Pancreas (tissue), 10 donors: ENCODE data around the gene PRR20E. TPM values are rescaled to one million over a fixed set of nuclear protein-coding genes. Genes with fewer than 3 reads are reported as not detected.

Experiments
- ATAC-seq, 4 donors: fragments of 200-7000 bp; cut with Tn5 transposase; one replicate each; pipeline versions ENCODE4 v1.8.0 to v1.9.1; 2020; ENCODE audit warnings: mild to moderate bottlenecking in 4 of 4, moderate library complexity in 4 of 4
- DNase-seq, 6 donors: peaks; one replicate each; pipeline ENCODE4 v3.0.0-alpha.2; 2020
- FAIRE-seq: peaks from 2 replicates; lab custom pipeline; 2012; peaks lifted over from hg19 to GRCh38; lab: Jason Lieb, UNC
- H3K27ac ChIP-seq, 4 donors: fragments of 200-600 bp; sonication (generic); 1 replicate in 3 of 4; 2 replicates in 1 of 4; pipeline versions ENCODE4 v1.5.0 to v1.8.0; 2020
- H3K27me3 ChIP-seq, 4 donors: fragments of 200-600 bp; one replicate each; pipeline ENCODE4 v1.8.0; 2021
- H3K36me3 ChIP-seq, 3 donors: fragments of 200-600 bp; sonication (generic) in 1 of 3; one replicate each; pipeline versions ENCODE4 v1.5.0 to v1.8.0; 2020 to 2021
- H3K4me1 ChIP-seq, 3 donors: fragments of 200-600 bp; one replicate each; pipeline ENCODE4 v1.8.0; 2021
- H3K4me3 ChIP-seq, 4 donors: fragments of 200-600 bp; sonication (generic) in 2 of 4; one replicate each; pipeline versions ENCODE4 v1.5.0 to v1.8.0; 2020 to 2021
- H3K9me3 ChIP-seq, 4 donors: fragments of 200-600 bp; one replicate each; pipeline ENCODE4 v1.8.0; 2021
- CTCF ChIP-seq, 4 donors: fragments of 200-600 bp; sonication (generic) in 3 of 4; IDR thresholded peaks; one replicate each; pipeline versions ENCODE4 v1.5.0 to v1.8.0; 2021; ENCODE audit warnings: antibody characterized with exemption in 4 of 4
- WGBS, 2 donors: extraction: QIAGEN DNeasy Blood & Tissue Kit; methylation state at CpG; one replicate each; pipeline ENCODE4 v1.1.7; 2013; 5-methylcytosine and 5-hydroxymethylcytosine counted together
- intact Hi-C, 3 donors: fragments of 100-400 bp; cut with DNase I; formaldehyde crosslinking; loops; one replicate each; pipeline versions ENCODE4 v1.11.1 to v1.14.2; 2022
- polyA plus RNA-seq, 2 donors: library from polyadenylated mRNA; stranded (reverse); fragments of 200-250 nt; gene quantifications; one replicate each; pipeline ENCODE4 v1.2.3, GENCODE V29; 2013
- total RNA-seq, 6 donors: library from RNA; stranded (reverse); fragmentation: NEBNext Ultra II Directional in 4 of 6; extraction: Animal tissue kit (Norgen Biotek cat#: 25700) in 4 of 6; gene quantifications; one replicate each; pipeline versions ENCODE4 v1.2.1 to v1.2.4, GENCODE V29; 2021 to 2023
- donor health status: healthy with polysubstance abuse.
- donor health status: DM: no; HTN: no; CAD: no; lungs with moderate emphysema.
- donor health status: DM: no; HTN: no; CAD: no.
- donor health status: control.
- donor health status: control.
- donor health status: Bipolar disorder and iron deficiency.
- donor health status: DM: yes; HTN: yes; CAD: no.
- donor health status: DM: no; HTN: no; CAD: no.
- donor health status: DM: no; HTN: no; CAD: no.
- donor health status: DM: yes; HTN: yes; CAD: no.

The PRR20E gene
- total and polyA plus RNA-seq, 8 donors = not detected

GRCh38 chr13:57212989-57213388 lies 46.0 kb downstream of the PRR20E start:
- DNase-seq (no peak), ATAC-seq (no peak), FAIRE-seq (no peak)
- H3K27ac ChIP-seq = no peak overlapping the region
- no peaks in the 10 kb centered on the region for H3K4me1 ChIP-seq
- no peaks in the 10 kb centered on the region for H3K36me3 ChIP-seq
- no peaks in the 10 kb centered on the region for H3K9me3 ChIP-seq
- TF ChIP-seq CTCF (IDR thresholded peaks at IDR 0.05) = no peak
- intact Hi-C loops = no loop called here
- no peak overlapping the region for H3K4me3 ChIP-seq
- 78 to 90% methylated on average over 1 of the region's 1 CpG for WGBS, 2 donors
- no peaks in the 10 kb centered on the region for H3K27me3 ChIP-seq

Other genes with a start within 250 kb of the PRR20E start
- not detected for gene PRR20A, start 26.3 kb upstream of the PRR20E start, total RNA-seq
- gene PRR20A, start 26.3 kb upstream of the PRR20E start, polyA plus RNA-seq = not detected
- not detected for gene PRR20B, start 19.7 kb upstream of the PRR20E start, total RNA-seq
- gene PRR20B, start 19.7 kb upstream of the PRR20E start, polyA plus RNA-seq = not detected
- gene PRR20C, start 13.1 kb upstream of the PRR20E start, total RNA-seq = not detected
- gene PRR20C, start 13.1 kb upstream of the PRR20E start, polyA plus RNA-seq = not detected
- not detected for gene PRR20D, start 6.6 kb upstream of the PRR20E start, total RNA-seq
- gene PRR20D, start 6.6 kb upstream of the PRR20E start, polyA plus RNA-seq = not detected